ENCODE data around the gene GRAMD1A. TPM values are rescaled to one million over a fixed set of nuclear protein-coding genes. Genes with fewer than 3 reads are reported as not detected.

The GRAMD1A gene
- total and polyA plus RNA-seq, 9 of the 15 experiments (the other 6 are each of a cell fraction or from before 2014, with no cell fraction given) = 1.4 to 63.8 (median 38.5) TPM

DNA sequence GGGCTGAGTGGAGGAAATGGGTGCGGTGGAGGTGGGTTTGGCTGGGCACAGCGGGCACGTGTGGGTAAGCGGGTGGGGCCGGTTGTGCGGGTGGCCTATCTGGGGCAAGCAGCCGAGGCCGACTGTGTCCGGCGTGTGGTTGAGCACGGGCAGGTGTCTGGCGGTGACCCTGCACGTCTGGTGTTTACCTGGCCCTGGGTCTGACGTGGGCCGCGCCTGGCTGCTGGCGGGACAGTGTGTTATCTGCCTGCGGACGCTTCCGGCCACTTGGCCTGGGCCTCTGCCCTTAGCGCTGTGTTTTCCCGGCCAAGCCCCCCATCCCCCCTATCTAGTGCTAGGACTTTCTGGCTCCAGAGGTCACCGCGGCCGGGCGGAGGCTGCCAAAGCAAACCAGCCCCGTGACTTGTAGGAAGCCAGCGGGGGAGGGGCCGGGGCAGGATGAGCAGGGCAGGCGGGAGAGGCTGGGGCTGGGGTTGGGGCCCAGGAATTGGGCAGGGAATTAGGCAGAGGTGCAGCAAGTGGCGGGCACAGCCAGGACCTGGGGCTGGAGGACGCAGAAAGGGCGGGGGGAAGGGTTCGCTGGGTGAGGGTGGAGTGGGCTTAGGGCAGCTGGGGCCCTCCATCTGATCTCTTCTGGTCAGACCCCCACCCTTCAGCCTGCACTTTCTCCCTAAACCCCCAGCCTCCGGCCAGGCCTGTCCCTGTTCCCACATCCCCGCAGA lies 40.9 kb downstream of the GRAMD1A start (continued):
- no peak for TF ChIP-seq ZNF778 (CRISPR knock-in tag; IDR thresholded peaks at IDR 0.05)
- TF ChIP-seq, protein P1, sequence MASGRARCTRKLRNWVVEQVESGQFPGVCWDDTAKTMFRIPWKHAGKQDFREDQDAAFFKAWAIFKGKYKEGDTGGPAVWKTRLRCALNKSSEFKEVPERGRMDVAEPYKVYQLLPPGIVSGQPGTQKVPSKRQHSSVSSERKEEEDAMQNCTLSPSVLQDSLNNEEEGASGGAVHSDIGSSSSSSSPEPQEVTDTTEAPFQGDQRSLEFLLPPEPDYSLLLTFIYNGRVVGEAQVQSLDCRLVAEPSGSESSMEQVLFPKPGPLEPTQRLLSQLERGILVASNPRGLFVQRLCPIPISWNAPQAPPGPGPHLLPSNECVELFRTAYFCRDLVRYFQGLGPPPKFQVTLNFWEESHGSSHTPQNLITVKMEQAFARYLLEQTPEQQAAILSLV (tag; IDR thresholded peaks at IDR 0.05) = no peak; the same call in 1 of the 2 replicates
- no peak for TF ChIP-seq ZNF695 (CRISPR knock-in tag; IDR thresholded peaks at IDR 0.05)
- TF ChIP-seq YBX1 (IDR thresholded peaks at IDR 0.05) = no peak
- TF ChIP-seq, protein P2, sequence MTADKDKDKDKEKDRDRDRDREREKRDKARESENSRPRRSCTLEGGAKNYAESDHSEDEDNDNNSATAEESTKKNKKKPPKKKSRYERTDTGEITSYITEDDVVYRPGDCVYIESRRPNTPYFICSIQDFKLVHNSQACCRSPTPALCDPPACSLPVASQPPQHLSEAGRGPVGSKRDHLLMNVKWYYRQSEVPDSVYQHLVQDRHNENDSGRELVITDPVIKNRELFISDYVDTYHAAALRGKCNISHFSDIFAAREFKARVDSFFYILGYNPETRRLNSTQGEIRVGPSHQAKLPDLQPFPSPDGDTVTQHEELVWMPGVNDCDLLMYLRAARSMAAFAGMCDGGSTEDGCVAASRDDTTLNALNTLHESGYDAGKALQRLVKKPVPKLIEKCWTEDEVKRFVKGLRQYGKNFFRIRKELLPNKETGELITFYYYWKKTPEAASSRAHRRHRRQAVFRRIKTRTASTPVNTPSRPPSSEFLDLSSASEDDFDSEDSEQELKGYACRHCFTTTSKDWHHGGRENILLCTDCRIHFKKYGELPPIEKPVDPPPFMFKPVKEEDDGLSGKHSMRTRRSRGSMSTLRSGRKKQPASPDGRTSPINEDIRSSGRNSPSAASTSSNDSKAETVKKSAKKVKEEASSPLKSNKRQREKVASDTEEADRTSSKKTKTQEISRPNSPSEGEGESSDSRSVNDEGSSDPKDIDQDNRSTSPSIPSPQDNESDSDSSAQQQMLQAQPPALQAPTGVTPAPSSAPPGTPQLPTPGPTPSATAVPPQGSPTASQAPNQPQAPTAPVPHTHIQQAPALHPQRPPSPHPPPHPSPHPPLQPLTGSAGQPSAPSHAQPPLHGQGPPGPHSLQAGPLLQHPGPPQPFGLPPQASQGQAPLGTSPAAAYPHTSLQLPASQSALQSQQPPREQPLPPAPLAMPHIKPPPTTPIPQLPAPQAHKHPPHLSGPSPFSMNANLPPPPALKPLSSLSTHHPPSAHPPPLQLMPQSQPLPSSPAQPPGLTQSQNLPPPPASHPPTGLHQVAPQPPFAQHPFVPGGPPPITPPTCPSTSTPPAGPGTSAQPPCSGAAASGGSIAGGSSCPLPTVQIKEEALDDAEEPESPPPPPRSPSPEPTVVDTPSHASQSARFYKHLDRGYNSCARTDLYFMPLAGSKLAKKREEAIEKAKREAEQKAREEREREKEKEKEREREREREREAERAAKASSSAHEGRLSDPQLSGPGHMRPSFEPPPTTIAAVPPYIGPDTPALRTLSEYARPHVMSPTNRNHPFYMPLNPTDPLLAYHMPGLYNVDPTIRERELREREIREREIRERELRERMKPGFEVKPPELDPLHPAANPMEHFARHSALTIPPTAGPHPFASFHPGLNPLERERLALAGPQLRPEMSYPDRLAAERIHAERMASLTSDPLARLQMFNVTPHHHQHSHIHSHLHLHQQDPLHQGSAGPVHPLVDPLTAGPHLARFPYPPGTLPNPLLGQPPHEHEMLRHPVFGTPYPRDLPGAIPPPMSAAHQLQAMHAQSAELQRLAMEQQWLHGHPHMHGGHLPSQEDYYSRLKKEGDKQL (CRISPR knock-in tag; IDR thresholded peaks at IDR 0.05; ENCODE audit: borderline replicate concordance) = 0 out of 2 replicates have a peak, but pooled peaks have one; percentile 64
- TF ChIP-seq MCM7 (IDR thresholded peaks at IDR 0.05) = no peak
- TF ChIP-seq, protein P3, sequence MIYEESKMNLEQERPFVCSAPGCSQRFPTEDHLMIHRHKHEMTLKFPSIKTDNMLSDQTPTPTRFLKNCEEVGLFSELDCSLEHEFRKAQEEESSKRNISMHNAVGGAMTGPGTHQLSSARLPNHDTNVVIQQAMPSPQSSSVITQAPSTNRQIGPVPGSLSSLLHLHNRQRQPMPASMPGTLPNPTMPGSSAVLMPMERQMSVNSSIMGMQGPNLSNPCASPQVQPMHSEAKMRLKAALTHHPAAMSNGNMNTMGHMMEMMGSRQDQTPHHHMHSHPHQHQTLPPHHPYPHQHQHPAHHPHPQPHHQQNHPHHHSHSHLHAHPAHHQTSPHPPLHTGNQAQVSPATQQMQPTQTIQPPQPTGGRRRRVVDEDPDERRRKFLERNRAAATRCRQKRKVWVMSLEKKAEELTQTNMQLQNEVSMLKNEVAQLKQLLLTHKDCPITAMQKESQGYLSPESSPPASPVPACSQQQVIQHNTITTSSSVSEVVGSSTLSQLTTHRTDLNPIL (CRISPR knock-in tag; IDR thresholded peaks at IDR 0.05) = no peak
- peak; percentile 63 for TF ChIP-seq MYC (IDR thresholded peaks at IDR 0.05; ENCODE audit: low read depth, low read length)
- TF ChIP-seq MYC (CRISPR knock-in tag; IDR thresholded peaks at IDR 0.05; ENCODE audit: borderline replicate concordance, low read depth) = no peak
- TF ChIP-seq SNIP1 (IDR thresholded peaks at IDR 0.05; ENCODE audit: low read depth) = no peak
- peak; percentile 91 for TF ChIP-seq MTA3 (IDR thresholded peaks at IDR 0.05; ENCODE audit: borderline replicate concordance)
- TF ChIP-seq, protein P4, sequence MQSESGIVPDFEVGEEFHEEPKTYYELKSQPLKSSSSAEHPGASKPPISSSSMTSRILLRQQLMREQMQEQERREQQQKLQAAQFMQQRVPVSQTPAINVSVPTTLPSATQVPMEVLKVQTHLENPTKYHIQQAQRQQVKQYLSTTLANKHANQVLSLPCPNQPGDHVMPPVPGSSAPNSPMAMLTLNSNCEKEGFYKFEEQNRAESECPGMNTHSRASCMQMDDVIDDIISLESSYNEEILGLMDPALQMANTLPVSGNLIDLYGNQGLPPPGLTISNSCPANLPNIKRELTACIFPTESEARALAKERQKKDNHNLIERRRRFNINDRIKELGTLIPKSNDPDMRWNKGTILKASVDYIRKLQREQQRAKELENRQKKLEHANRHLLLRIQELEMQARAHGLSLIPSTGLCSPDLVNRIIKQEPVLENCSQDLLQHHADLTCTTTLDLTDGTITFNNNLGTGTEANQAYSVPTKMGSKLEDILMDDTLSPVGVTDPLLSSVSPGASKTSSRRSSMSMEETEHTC (IDR thresholded peaks at IDR 0.05) = peak; percentile 91
- peak; percentile 60 for TF ChIP-seq GATA2 (CRISPR knock-in tag; IDR thresholded peaks at IDR 0.05)
- TF ChIP-seq BRD9 (IDR thresholded peaks at IDR 0.05; ENCODE audit: low read depth, partially characterized antibody) = peak; percentile 29
- TF ChIP-seq, protein P5, sequence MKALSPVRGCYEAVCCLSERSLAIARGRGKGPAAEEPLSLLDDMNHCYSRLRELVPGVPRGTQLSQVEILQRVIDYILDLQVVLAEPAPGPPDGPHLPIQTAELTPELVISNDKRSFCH (CRISPR knock-in tag; IDR thresholded peaks at IDR 0.05) = no peak
- TF ChIP-seq, protein P5 (tag; IDR thresholded peaks at IDR 0.05) = peak; percentile 90
